Activated CD4-positive, alpha-beta memory T cell treated with anti-CD3 and anti-CD28 coated beads, Interleukin-2, amount 10 ng/mL, durations not matched to agents 7 days and 5 days (primary cell): Measurements from ENCODE around the gene ZBTB20. TPM values are rescaled to one million over a fixed set of nuclear protein-coding genes. Genes with fewer than 3 reads are reported as not detected.
"Not testable (repeated sequence)": the region's sequence is repeated elsewhere in the genome, so short reads cannot be mapped to it uniquely, and the experiment has no call there.

Source experiments
- CTCF ChIA-PET: fragments of 350-600 bp; sonication (Branson Sonifier 250); formaldehyde crosslinking; loops from one replicate; lab custom pipeline; 2021; ENCODE audit warnings: antibody characterized with exemption, inconsistent platforms; lab: Charles Lee
- POLR2A ChIA-PET: fragments of 350-600 bp; sonication (Branson Sonifier 250); formaldehyde crosslinking; loops from one replicate; lab custom pipeline; 2021; ENCODE audit warnings: antibody characterized with exemption; lab: Charles Lee
- DNase-seq: peaks from one replicate; pipeline ENCODE4 v3.0.0-alpha.2; 2020
- H3K27ac Mint-ChIP-seq: one replicate; pipeline ENCODE4 v1.8.0; 2021; ENCODE audit warnings: mild to moderate bottlenecking, mixed read lengths
- H3K27me3 Mint-ChIP-seq: one replicate; pipeline ENCODE4 v1.8.0; 2021; ENCODE audit warnings: mixed read lengths
- H3K36me3 Mint-ChIP-seq: one replicate; pipeline ENCODE4 v1.8.0; 2021; ENCODE audit warnings: low read depth, mixed read lengths
- H3K4me1 Mint-ChIP-seq: one replicate; pipeline ENCODE4 v1.8.0; 2021; ENCODE audit warnings: mixed read lengths
- H3K4me3 Mint-ChIP-seq: one replicate; pipeline ENCODE4 v1.8.0; 2021; ENCODE audit warnings: mild to moderate bottlenecking, mixed read lengths
- H3K9me3 Mint-ChIP-seq: one replicate; pipeline ENCODE4 v1.8.0; 2021; ENCODE audit warnings: mixed read lengths
- total RNA-seq, 2 experiments: library from RNA; stranded (reverse); gene quantifications; one replicate each; pipeline ENCODE4 v1.2.3, GENCODE V29; 2021

Gene ZBTB20
- total RNA-seq, 2 experiments from 2014 or later = 6.3 to 8.6 TPM

- ChIA-PET POLR2A (no interaction called here), CTCF (no interaction called here)
- H3K4me3 Mint-ChIP-seq = no peak overlapping the region
- peaks cover 5% of the 10 kb centered on the region for H3K4me1 Mint-ChIP-seq
- H3K27ac Mint-ChIP-seq = no peak overlapping the region
- no peaks in the 10 kb centered on the region for H3K27me3 Mint-ChIP-seq
- no peak for DNase-seq
- no peaks in the 10 kb centered on the region for H3K9me3 Mint-ChIP-seq
- no peaks in the 10 kb centered on the region for H3K36me3 Mint-ChIP-seq
Measured at GRCh38 chr3:114706591-114707232, 440.4 kb downstream of the ZBTB20 start.

GRCh38 chr3:114700637-114701234 is 446.4 kb downstream of the ZBTB20 start:
- CTCF ChIA-PET = no interaction called here
- DNase-seq = no peak
- Mint-ChIP-seq H3K36me3 (no peaks in the 10 kb centered on the region), H3K27me3 (no peaks in the 10 kb centered on the region), H3K4me1 (no peaks in the 10 kb centered on the region), H3K9me3 (no peaks in the 10 kb centered on the region), H3K4me3 (no peak overlapping the region), H3K27ac (no peak overlapping the region)
- POLR2A ChIA-PET = no interaction called here

- no peak for DNase-seq
- Mint-ChIP-seq H3K27me3 (no peaks in the 10 kb centered on the region), H3K4me1 (no peaks in the 10 kb centered on the region), H3K4me3 (no peak overlapping the region), H3K27ac (no peak overlapping the region), H3K9me3 (no peaks in the 10 kb centered on the region), H3K36me3 (no peaks in the 10 kb centered on the region)
- ChIA-PET CTCF (no interaction called here), POLR2A (no interaction called here)
Measured at GRCh38 chr3:114698146-114699105, 448.7 kb downstream of the ZBTB20 start.

- Mint-ChIP-seq H3K27ac (no peak overlapping the region), H3K36me3 (no peaks in the 10 kb centered on the region), H3K27me3 (no peaks in the 10 kb centered on the region), H3K4me1 (no peaks in the 10 kb centered on the region), H3K4me3 (no peak overlapping the region), H3K9me3 (no peaks in the 10 kb centered on the region)
- POLR2A ChIA-PET = no interaction called here
- CTCF ChIA-PET = no interaction called here
- no peak for DNase-seq
Measured at GRCh38 chr3:114697401-114697800, 449.7 kb downstream of the ZBTB20 start.

GRCh38 chr3:114694251-114694650 is 452.8 kb downstream of the ZBTB20 start:
- no peak overlapping the region for H3K27ac Mint-ChIP-seq
- no peak overlapping the region for H3K4me3 Mint-ChIP-seq
- peaks cover 4% of the 10 kb centered on the region for H3K4me1 Mint-ChIP-seq
- H3K9me3 Mint-ChIP-seq = no peaks in the 10 kb centered on the region
- no peaks in the 10 kb centered on the region for H3K36me3 Mint-ChIP-seq
- H3K27me3 Mint-ChIP-seq = no peaks in the 10 kb centered on the region
- ChIA-PET POLR2A (no interaction called here), CTCF (interaction anchor here (1.4 kb wide), 1 partner anchor 19 kb away, joined by 3 read pairs; no protein-coding TSS in a partner anchor)
- DNase-seq = no peak

GRCh38 chr3:114691871-114692270 is 455.2 kb downstream of the ZBTB20 start:
- no peak for DNase-seq
- H3K9me3 Mint-ChIP-seq = no peaks in the 10 kb centered on the region
- no peaks in the 10 kb centered on the region for H3K27me3 Mint-ChIP-seq
- no peak overlapping the region for H3K4me3 Mint-ChIP-seq
- peaks cover 5% of the 10 kb centered on the region for H3K4me1 Mint-ChIP-seq
- H3K27ac Mint-ChIP-seq = no peak overlapping the region
- POLR2A ChIA-PET = no interaction called here
- CTCF ChIA-PET = no interaction called here
- no peaks in the 10 kb centered on the region for H3K36me3 Mint-ChIP-seq

GRCh38 chr3:114690911-114691310 is 456.2 kb downstream of the ZBTB20 start:
- CTCF ChIA-PET = no interaction called here
- no peaks in the 10 kb centered on the region for H3K27me3 Mint-ChIP-seq
- peaks cover 10% of the 10 kb centered on the region for H3K4me1 Mint-ChIP-seq
- no peaks in the 10 kb centered on the region for H3K9me3 Mint-ChIP-seq
- H3K36me3 Mint-ChIP-seq = no peaks in the 10 kb centered on the region
- H3K27ac Mint-ChIP-seq = no peak overlapping the region
- DNase-seq = no peak
- POLR2A ChIA-PET = no interaction called here
- H3K4me3 Mint-ChIP-seq = no peak overlapping the region

GRCh38 chr3:114687151-114687550 is 459.9 kb downstream of the ZBTB20 start:
- Mint-ChIP-seq H3K4me1 (peaks cover 10% of the 10 kb centered on the region), H3K36me3 (no peaks in the 10 kb centered on the region), H3K27me3 (no peaks in the 10 kb centered on the region), H3K9me3 (no peaks in the 10 kb centered on the region), H3K27ac (no peak overlapping the region), H3K4me3 (no peak overlapping the region)
- ChIA-PET CTCF (no interaction called here), POLR2A (no interaction called here)
- no peak for DNase-seq

GRCh38 chr3:114686621-114687020 is 460.5 kb downstream of the ZBTB20 start:
- ChIA-PET POLR2A (no interaction called here), CTCF (no interaction called here)
- DNase-seq = no peak
- Mint-ChIP-seq H3K27me3 (no peaks in the 10 kb centered on the region), H3K9me3 (no peaks in the 10 kb centered on the region), H3K4me1 (peaks cover 6% of the 10 kb centered on the region), H3K27ac (no peak overlapping the region), H3K4me3 (no peak overlapping the region), H3K36me3 (no peaks in the 10 kb centered on the region)

- Mint-ChIP-seq H3K4me1 (peaks cover 6% of the 10 kb centered on the region), H3K27ac (no peak overlapping the region), H3K9me3 (no peaks in the 10 kb centered on the region), H3K27me3 (no peaks in the 10 kb centered on the region), H3K4me3 (no peak overlapping the region), H3K36me3 (no peaks in the 10 kb centered on the region)
- ChIA-PET CTCF (no interaction called here), POLR2A (no interaction called here)
- no peak for DNase-seq
Measured at GRCh38 chr3:114685161-114685560, 461.9 kb downstream of the ZBTB20 start.

GRCh38 chr3:114680299-114680698 is 466.8 kb downstream of the ZBTB20 start:
- no peaks in the 10 kb centered on the region for H3K4me1 Mint-ChIP-seq
- ChIA-PET POLR2A (no interaction called here), CTCF (interaction anchor here (0.7 kb wide), 1 partner anchor 44 kb away, joined by 4 read pairs; no protein-coding TSS in a partner anchor)
- no peak overlapping the region for H3K27ac Mint-ChIP-seq
- H3K9me3 Mint-ChIP-seq = peaks cover 3% of the 10 kb centered on the region
- no peaks in the 10 kb centered on the region for H3K27me3 Mint-ChIP-seq
- H3K4me3 Mint-ChIP-seq = no peak overlapping the region
- no peak for DNase-seq
- H3K36me3 Mint-ChIP-seq = no peaks in the 10 kb centered on the region

- CTCF ChIA-PET, H3K4me1 Mint-ChIP-seq, H3K27ac Mint-ChIP-seq, H3K4me3 Mint-ChIP-seq, H3K36me3 Mint-ChIP-seq, H3K27me3 Mint-ChIP-seq, POLR2A ChIA-PET, DNase-seq, H3K9me3 Mint-ChIP-seq: not testable (repeated sequence)
Measured at GRCh38 chr3:114679773-114680172, 467.3 kb downstream of the ZBTB20 start.

- peaks cover 3% of the 10 kb centered on the region for H3K9me3 Mint-ChIP-seq
- ChIA-PET POLR2A (no interaction called here), CTCF (no interaction called here)
- DNase-seq = no peak
- no peaks in the 10 kb centered on the region for H3K4me1 Mint-ChIP-seq
- no peaks in the 10 kb centered on the region for H3K27me3 Mint-ChIP-seq
- no peak overlapping the region for H3K4me3 Mint-ChIP-seq
- no peak overlapping the region for H3K27ac Mint-ChIP-seq
- no peaks in the 10 kb centered on the region for H3K36me3 Mint-ChIP-seq
Measured at GRCh38 chr3:114675104-114675503, 472.0 kb downstream of the ZBTB20 start.
